SH-SY5Y (cell line): ENCODE measurements around the gene ATG2A.

Experiments
- GATA2 ChIP-seq: IDR thresholded peaks from 2 replicates; pipeline ENCODE4 v1.6.1; 2011; ENCODE audit warnings: mild to moderate bottlenecking, low read depth, low read length
- GATA3 ChIP-seq: IDR thresholded peaks from 2 replicates; pipeline ENCODE4 v1.6.1; 2011; ENCODE audit warnings: low read depth, mild to moderate bottlenecking, low read length, moderate library complexity

DNA sequence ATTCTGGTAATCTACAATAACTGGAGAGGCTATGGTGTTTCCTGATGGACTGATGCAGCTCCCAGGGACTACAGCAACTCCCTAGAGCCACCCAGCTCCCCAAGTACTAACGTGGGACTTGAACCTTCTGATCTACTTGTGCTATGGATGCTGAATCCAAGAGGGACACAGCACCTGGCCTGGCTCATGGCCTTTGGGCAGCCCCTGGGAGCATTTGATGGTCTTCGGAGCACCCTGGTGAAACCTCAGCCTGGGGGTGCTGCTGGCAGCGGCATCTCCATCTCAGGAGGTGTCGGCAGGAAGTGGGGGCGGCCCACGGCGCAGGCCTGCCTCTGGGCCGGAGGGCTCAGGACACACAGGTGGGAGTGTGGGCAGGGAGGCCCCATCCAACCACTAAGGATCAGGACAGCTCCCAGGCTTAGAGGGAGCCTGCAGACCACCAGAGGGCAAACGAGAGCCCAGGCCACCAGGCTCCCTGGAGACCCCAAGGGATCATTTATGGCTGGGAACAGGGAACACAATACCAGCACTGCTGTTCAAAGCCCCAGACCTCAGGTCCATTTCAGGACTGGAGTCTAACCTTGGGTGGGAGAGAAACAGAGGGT, 47.3 kb downstream of the ATG2A start:
- TF ChIP-seq GATA2 (no peak), GATA3 (no peak)
